HG03520 (cell line): ENCODE measurements around the gene DPP8.
"Not testable (repeated sequence)": the region's sequence is repeated elsewhere in the genome, so short reads cannot be mapped to it uniquely, and the experiment has no call there.

Experiments
- ATAC-seq: cut with Tn5 transposase; IDR thresholded peaks from one replicate; pipeline ENCODE4 v1.9.1; 2021; ENCODE audit warnings: mild to moderate bottlenecking, moderate library complexity; ENCODE audit not compliant: unreplicated experiment

Gene DPP8

DNA sequence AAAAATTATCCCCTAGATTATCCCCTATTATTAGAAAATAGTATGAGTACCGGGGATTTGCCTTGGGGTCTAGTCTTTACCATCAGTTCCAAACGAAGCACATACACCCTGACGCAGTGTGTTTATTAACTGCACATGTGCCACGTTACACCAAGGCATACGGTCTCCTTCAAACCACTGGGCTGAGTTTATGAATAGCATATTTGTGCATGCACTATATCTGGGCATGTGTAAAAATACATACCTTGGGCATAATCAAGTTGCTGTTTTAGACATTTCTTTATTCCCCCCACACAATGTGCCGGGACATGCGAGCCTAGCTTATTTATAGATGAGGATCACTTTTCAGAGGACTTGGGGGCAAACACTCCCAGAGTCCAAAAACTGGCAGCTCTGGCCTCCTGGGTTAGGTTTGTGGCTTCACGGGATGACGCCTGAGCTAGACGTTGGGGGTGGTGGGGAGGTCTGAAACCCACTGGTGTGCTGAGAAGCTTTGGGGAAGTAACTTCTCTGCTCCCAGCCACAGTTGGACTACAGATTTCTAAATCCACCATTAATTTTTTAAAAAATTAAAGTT is 111.0 kb downstream of the DPP8 start:
- ATAC-seq = no peak

DNA sequence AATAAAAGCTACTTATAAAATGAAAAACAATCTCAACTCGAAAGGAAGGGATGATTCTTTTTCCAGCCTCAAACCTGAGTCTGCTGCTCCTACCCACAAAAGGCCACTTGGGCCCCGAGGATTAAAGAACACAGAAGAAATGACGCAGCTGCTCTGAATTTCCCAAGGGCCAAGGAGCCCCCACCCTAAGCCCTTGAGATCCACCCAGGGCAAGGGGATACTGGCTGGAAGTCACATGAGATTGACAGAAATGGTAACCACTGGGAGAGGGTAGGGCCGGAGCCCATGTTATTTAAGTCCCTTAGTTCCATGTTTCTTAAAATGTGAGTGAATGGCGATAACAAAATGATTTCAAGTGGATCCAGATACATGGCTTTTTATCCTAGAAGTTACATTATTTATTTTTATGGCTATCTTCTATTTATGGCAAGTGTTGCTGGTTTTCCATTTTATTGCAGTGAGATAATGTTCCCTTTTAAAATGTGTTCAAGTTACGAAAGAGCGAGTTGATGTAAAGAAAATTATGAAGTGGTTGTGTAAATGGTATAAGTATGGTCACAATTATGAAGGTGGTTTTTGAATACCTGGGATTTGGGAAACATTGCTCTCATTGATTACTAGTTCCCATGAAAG is 111.6 kb downstream of the DPP8 start:
- ATAC-seq = no peak

DNA sequence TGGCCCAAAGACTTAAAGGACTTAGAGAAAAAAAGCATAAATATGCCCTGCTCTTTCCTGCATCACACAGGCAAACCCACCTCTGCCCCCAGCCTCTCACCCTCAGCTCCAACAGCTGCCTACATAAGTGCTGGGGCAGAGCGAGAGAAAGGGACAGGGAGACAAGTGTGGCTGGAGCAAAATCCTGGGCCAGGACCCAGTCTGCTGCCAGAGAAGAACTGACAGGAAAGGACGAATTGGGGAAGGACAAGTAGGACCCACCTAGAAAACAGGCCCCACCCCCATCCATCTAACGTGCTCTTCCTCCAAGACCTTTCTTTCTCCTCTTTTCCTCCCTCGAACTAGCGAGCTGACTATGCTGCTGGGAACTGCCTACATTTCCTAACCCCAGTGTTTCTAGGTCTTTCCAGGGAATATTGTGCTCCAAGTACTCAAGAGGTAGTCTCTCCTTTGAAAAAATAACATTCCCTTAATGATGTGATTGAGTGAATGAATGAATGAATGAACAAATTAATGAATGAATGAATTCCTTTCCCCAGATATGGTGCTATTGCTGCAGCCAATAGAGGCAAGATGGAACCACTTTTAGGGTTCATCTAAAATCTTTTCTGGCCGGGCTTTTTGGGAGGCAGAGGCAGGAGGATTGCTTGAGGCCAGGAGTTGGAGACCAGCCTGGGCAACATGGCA is 113.2 kb downstream of the DPP8 start:
- no peak for ATAC-seq

DNA sequence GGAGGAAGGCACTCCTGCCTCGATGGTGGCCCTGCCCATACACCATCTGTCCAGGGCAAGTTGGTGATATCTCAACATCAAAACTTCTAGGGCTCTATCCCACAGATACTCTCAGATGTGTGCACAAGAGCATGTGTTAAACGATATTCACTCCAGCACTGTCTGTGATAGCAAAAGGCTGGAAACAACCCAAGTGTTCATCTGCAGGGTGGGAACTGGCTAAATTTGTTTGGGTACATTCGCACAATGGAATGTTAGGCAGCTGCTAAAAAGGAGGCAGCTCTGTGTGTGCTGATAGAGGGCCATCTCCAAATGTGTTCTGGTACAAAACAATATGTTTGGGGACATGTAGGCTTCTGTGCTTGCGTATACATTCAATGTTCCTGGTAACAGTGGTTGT is 114.5 kb downstream of the DPP8 start:
- no peak for ATAC-seq

DNA sequence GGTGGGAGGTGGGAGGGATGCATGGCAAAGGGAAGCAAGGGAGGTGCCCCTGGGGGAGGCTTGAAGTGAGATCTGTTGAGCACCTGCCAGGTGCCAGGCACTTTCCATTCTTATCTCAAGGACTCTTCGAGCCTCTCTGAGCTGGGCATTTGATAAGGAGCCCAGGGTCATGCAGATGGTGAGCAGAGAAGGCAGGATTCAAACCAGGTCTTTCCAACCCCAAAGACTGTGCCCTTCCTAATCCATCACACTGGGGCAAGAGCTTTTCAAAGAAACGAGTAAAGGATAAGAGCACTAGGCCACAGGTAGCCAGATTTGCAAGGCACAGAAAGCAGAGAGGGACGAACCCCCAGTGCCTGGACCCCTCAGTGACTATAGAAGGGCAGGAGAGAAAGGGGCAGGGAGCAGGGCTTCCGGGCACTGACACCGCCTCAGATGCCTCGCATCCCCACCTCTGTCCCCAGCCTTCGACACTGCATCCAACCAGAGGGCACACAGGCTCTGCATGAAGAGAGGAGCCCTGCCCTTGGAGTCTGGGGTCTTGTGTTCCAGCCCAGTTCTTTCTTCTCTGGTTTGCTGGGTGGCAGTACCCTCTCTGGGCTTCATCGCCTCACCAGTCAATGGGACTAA is 115.8 kb downstream of the DPP8 start:
- ATAC-seq = no peak

DNA sequence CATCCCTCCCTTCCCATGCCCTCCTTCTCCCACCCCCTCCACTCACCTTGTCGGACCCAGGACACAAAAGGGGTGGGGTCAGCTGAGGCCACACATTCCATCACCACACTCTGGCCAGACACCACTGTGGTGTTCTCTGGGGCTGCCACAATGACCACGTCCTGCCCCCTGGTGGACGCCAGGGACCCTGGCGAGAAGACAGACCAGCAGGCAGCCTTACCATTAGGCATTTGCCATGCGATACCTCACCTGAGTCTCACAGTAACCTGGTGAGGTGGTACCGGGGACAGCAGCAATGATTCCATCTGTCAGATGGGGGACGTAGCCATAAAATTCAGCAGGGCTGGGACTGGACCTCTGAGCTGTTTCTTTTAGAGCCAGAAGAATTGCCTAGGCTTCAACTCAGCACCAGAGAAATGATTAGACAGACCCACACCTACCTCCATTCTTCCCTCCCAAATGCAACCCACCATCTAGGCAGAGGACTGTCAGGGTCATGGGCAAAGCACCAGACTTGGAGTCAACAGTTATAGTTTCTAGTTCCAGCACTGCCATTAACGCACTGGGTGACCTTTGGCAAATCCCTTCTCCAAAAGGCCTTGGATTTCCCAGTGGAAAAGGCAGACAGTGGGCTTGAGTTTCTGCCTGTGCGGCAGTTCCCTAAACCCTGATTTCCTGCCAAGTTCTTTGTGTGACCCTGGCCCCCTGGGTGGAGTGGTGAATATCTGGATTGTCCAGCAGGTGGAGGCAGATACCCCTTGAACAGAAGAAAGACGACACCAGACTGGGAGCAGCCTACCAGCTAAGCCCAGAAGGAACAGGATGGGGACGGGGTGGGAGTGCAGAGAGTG is 116.5 kb downstream of the DPP8 start:
- ATAC-seq = no peak

DNA sequence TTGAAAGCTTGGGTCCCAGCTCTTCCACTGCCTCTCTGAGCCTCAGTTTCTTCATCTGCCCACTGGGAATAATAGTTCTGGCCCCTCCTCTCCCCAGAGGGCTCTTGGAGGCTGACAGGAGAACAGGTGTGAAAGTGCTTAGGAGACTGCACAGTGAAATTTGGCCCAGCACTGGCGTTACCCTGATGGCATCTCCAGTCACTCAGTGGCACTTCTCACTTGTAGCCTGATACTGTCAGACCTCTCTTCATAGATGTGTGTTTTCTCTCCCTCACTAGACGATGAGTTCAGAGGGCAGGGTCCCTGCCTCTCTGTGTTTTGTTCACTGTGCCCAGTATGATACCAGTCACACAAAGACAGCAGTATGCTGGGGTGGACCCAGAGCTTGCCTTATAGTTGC is 117.5 kb downstream of the DPP8 start:
- no peak for ATAC-seq

DNA sequence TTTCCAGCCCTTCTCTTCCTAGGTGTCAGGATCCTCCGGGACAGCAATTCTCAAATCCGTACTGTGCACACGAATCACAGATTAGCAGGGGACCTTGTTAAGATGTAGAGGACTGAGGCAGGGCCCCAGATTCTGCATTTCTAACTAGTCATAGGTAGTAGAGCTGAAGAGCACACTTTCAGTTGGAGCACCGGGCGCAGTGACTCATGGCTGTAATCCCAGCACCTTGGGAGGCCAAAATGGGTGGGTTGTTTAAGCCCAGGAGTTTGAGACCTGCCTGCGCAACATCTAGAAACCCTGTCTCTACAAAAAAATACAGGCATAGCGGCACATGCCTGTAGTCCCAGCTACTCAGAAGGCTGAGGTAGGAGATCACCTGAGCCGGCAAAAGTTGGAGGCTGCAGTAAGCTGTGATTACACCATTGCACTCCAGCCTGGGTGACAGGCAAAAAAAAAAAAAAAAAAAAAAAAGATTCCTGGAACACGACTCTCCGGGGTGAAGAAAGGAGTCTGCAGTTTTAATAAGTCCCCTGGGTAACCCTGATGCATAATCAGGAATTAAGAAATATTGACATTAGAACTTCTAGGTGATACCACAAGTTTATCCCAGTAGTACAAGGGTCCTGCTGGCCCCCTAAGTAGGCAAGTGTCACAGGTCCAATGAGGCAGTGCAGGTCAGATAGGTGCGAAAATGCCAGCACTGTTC is 118.3 kb downstream of the DPP8 start:
- ATAC-seq = no peak

DNA sequence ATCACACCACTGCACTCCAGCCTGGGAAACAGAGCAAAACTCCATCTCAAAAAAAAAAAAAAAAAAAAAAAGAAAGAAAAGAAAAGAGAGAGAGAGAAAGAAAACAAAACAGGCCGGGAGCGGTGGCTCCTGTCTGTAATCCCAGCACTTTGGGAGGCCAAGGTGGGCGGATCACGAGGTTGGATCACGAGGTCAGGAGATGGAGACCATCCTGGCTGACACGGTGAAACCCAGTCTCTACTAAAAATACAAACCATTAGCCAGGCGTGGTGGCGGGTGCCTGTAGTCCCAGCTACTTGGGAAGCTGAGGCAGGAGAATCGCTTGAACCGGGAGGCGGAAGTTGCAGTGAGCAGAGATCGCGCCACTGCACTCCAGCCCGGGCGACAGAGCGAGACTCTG is 119.0 kb downstream of the DPP8 start:
- not testable (repeated sequence) for ATAC-seq

DNA sequence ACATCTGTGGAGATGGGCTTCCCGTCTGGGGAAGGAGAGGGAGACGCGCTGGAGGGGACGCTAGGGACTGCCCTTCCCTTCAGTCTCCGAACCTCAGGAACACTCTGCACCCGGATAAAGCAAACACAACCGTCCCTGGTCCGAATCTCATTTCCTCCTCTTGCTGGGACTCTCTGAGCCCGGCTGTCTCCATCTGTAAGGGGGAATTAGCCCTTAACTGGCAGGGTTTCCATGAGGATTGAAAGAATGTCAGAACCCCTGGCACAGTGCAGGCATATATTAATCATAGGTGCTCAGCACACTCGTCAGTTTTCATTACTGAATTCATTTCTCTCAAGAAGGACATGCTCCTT is 120.5 kb downstream of the DPP8 start:
- no peak for ATAC-seq

DNA sequence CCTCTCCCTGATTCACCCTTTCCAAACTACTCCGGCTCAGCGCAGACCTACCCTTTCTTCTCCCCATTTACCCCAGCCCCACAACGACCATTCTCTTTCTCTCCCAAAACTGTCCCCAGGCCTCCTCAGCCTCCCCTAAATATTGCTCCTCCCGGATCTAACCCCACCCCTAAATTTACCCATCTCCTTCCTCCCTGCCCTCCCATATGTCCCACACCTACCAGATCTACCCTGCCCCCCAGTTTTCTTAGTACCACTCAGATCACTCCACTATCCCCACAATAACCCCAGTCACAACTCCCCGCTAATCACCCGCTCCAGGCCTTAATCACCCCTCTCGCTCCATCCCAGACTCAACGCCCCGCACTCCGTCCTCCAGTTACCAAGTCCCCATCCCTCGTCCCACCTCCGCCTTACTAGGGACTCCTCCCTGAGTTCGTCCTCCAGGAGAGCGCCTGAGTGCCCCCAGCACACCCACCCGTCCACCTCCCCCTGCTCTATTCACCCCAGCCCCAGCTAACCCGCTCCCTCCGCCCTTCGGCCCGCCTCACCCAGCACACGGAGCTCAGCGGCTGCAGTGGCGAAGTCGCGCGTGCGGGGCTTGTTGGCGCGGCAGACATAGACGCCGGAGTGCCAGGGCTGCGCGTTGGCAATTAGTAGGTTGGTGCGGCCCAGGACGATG is 121.1 kb downstream of the DPP8 start:
- no peak for ATAC-seq

DNA sequence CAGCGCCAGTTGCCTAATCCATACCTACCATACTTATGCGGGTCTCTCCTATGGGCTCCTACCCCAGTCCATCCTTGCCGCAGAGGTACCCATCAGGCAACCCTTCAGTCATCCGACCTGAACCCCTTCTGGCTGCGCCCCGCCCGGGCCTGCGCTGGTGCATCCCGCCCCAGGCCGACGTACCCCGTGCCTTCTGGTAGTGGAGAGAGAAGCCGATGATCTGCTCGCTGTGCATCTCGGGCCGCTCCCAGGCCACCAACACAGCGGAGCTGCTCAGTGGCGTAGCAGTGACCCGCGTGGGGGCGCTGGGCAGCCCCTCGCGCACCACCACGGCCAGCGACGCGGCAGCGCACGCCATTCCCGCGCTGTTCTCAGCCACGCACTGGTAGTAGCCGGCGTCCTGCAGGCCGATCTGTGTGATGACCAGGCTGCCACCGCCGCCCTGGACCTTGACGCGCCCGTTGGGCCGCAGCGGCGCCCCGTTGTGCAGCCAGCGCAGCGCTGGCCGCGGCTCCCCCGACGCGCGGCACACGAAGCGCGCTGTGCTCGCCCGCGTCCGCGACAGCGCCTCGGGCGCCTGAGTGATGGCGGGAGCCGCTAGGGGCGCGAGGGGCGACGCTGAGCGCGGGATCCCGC is 121.8 kb downstream of the DPP8 start:
- ATAC-seq = no peak

DNA sequence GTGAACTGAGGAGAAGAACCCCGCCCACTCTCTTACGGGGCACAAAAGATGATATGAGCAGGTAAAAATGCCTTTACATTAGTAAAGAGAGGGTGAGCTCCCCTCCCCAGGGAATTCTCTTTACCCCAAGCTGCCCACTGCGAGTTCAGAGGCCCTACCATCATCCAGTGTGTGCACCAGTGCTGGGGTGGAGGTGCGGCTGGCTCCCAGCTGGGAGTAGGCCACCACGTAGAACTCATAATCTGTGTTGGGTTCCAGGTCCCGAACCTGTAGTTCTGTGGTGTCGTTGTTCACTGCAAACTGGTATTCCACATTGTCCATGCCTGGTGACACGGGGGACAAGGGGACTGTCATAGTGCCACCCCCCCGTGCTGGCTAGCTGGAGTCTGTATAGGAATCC is 122.6 kb downstream of the DPP8 start:
- no peak for ATAC-seq

DNA sequence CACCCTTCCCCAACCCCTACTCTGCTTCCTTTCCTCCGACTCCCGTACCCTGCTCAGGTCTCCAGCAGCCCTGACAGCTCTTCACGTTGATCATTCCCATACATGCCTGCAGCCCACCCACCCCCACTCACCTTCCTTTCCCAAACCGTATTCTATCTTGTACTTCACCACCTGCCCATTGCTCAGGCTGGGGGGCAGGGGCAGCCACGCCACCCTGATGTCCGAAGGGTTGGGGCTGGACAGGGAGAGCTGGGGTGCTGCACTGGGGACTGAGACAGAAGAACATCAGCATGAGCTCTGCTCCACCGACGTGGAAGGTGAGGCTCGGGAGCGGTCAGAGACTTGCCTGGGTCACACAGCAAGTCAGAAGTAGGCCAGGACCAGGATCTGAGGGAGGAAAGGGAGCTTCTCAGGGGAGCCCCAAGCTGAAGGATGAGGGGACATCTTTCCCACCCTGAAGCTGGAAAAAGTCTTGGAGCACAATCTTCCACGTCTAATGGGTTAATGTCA is 123.2 kb downstream of the DPP8 start:
- ATAC-seq = no peak

DNA sequence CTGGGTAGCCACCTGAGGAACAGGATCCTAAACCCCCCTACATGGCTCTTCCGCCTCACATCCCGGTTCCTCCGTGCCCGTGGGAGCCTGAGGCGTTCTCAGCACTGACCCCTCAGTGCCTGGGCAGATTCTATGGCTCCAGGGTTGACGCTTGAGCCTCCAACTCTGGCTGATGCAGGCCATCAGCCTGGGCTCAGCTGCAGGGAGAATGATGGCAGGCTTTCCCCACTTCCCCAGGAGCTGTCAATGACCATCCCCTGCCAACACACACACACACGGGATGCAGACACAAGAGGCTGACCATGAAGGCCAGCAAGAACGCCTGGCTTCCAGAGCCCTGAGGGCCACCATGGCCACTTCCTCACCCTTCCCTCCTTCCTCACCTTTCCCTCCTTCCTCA is 123.9 kb downstream of the DPP8 start:
- ATAC-seq = no peak

DNA sequence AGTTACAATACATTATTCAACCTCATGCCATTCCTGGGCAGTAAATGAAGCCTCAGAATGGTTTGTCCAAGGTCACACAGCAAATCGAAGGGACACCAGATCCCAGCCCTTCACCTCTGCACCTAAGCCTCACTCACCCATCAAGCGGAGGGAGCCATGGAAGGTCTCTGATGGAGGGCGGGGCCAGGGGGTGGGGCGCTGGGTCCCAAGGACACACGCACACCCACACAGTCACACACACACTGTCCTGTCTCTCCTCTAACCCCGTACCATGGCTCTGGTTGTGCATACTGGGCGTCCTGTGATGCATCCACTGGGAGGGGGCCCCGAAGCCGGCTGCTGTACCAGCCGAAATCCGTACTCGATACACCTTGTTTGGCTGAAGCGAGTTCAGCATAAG is 124.4 kb downstream of the DPP8 start:
- ATAC-seq = no peak
